ENCODE measurements around the gene EML1.

The EML1 gene

GRCh38 chr14:99888149-99888548, 94.9 kb downstream of the EML1 start:
- H3K56ac ChIP-seq (ENCODE audit: low read length) = no peak overlapping the region
- H3K79me2 ChIP-seq (ENCODE audit: control insufficient read depth, insufficient read depth, low read length) = no peaks in the 10 kb centered on the region
- H2BK5ac ChIP-seq (ENCODE audit: low read length) = no peak overlapping the region
- no peaks in the 10 kb centered on the region for H3K27me3 ChIP-seq (ENCODE audit: insufficient read depth, low read length, poor library complexity)
- H3K9ac ChIP-seq (ENCODE audit: low read length) = no peak overlapping the region
- DNase-seq = no peak
- no CpG with 5 or more reads among the region's 5 CpGs for WGBS (ENCODE audit: extremely low coverage, insufficient coverage, low lambda C conversion rate)
- no peak overlapping the region for H3K27ac ChIP-seq (ENCODE audit: low read depth, low read length)
- H3K4ac ChIP-seq (ENCODE audit: low read depth, low read length) = no peak overlapping the region
- no peak overlapping the region for H4K5ac ChIP-seq (ENCODE audit: low read length)
- H3K79me1 ChIP-seq (ENCODE audit: low read length) = no peaks in the 10 kb centered on the region
- H3K36me3 ChIP-seq (ENCODE audit: control insufficient read depth, insufficient read depth, low read length) = no peaks in the 10 kb centered on the region
- no peaks in the 10 kb centered on the region for H3K4me1 ChIP-seq (ENCODE audit: control insufficient read depth, low read depth, low read length)
- no peak overlapping the region for H3K18ac ChIP-seq (ENCODE audit: low read length)
- no peak overlapping the region for H3K23ac ChIP-seq (ENCODE audit: low read length)
- H2BK120ac ChIP-seq (ENCODE audit: low read depth, low read length) = no peak overlapping the region
- no peak overlapping the region for H4K8ac ChIP-seq (ENCODE audit: low read depth, low read length)
- H2BK15ac ChIP-seq (replicated peaks; ENCODE audit: low read depth) = no peak overlapping the region
- H3K4me3 ChIP-seq (ENCODE audit: low read length) = no peak overlapping the region
- no peak overlapping the region for H2AK5ac ChIP-seq (ENCODE audit: low read length)
- H3K4me2 ChIP-seq (ENCODE audit: low read length) = no peak overlapping the region

- Histone ChIP-seq H3K56ac (ENCODE audit: low read length) (no peak overlapping the region), H2BK15ac (replicated peaks; ENCODE audit: low read depth) (no peak overlapping the region), H4K5ac (ENCODE audit: low read length) (no peak overlapping the region), H3K4ac (ENCODE audit: low read depth, low read length) (no peak overlapping the region), H3K9ac (ENCODE audit: low read length) (no peak overlapping the region), H3K4me2 (ENCODE audit: low read length) (no peak overlapping the region), H2BK5ac (ENCODE audit: low read length) (no peak overlapping the region), H3K18ac (ENCODE audit: low read length) (no peak overlapping the region), H3K27me3 (ENCODE audit: insufficient read depth, low read length, poor library complexity) (no peaks in the 10 kb centered on the region), H2AK5ac (ENCODE audit: low read length) (no peak overlapping the region), H3K79me1 (ENCODE audit: low read length) (no peaks in the 10 kb centered on the region), H3K4me1 (ENCODE audit: control insufficient read depth, low read depth, low read length) (no peaks in the 10 kb centered on the region), H3K4me3 (ENCODE audit: low read length) (no peak overlapping the region), H3K27ac (ENCODE audit: low read depth, low read length) (no peak overlapping the region), H2BK120ac (ENCODE audit: low read depth, low read length) (no peak overlapping the region), H3K79me2 (ENCODE audit: control insufficient read depth, insufficient read depth, low read length) (no peaks in the 10 kb centered on the region), H3K23ac (ENCODE audit: low read length) (no peak overlapping the region), H4K8ac (ENCODE audit: low read depth, low read length) (no peak overlapping the region), H3K36me3 (ENCODE audit: control insufficient read depth, insufficient read depth, low read length) (no peaks in the 10 kb centered on the region)
- no CpG with 5 or more reads among the region's 11 CpGs for WGBS (ENCODE audit: extremely low coverage, insufficient coverage, low lambda C conversion rate)
- DNase-seq = peak; percentile 31
These were observed 96.1 kb downstream of the EML1 start for GRCh38 chr14:99889268-99889667.

GRCh38 chr14:99891266-99891665, 98.1 kb downstream of the EML1 start:
- Histone ChIP-seq H3K27ac (ENCODE audit: low read depth, low read length) (no peak overlapping the region), H3K23ac (ENCODE audit: low read length) (no peak overlapping the region), H3K4me1 (ENCODE audit: control insufficient read depth, low read depth, low read length) (no peaks in the 10 kb centered on the region), H3K18ac (ENCODE audit: low read length) (no peak overlapping the region), H3K36me3 (ENCODE audit: control insufficient read depth, insufficient read depth, low read length) (no peaks in the 10 kb centered on the region), H2BK5ac (ENCODE audit: low read length) (no peak overlapping the region), H3K79me1 (ENCODE audit: low read length) (no peaks in the 10 kb centered on the region), H3K4me3 (ENCODE audit: low read length) (no peak overlapping the region), H2BK120ac (ENCODE audit: low read depth, low read length) (no peak overlapping the region), H3K4me2 (ENCODE audit: low read length) (no peak overlapping the region), H2BK15ac (replicated peaks; ENCODE audit: low read depth) (no peak overlapping the region), H3K27me3 (ENCODE audit: insufficient read depth, low read length, poor library complexity) (no peaks in the 10 kb centered on the region), H3K9ac (ENCODE audit: low read length) (no peak overlapping the region), H3K56ac (ENCODE audit: low read length) (no peak overlapping the region), H4K5ac (ENCODE audit: low read length) (no peak overlapping the region), H3K79me2 (ENCODE audit: control insufficient read depth, insufficient read depth, low read length) (no peaks in the 10 kb centered on the region), H3K4ac (ENCODE audit: low read depth, low read length) (no peak overlapping the region), H4K8ac (ENCODE audit: low read depth, low read length) (no peak overlapping the region), H2AK5ac (ENCODE audit: low read length) (no peak overlapping the region)
- WGBS (ENCODE audit: extremely low coverage, insufficient coverage, low lambda C conversion rate) = no CpG with 5 or more reads among the region's 2 CpGs
- no peak for DNase-seq

- no peaks in the 10 kb centered on the region for H3K79me2 ChIP-seq (ENCODE audit: control insufficient read depth, insufficient read depth, low read length)
- no peak overlapping the region for H3K4me3 ChIP-seq (ENCODE audit: low read length)
- no CpG with 5 or more reads among the region's 10 CpGs for WGBS (ENCODE audit: extremely low coverage, insufficient coverage, low lambda C conversion rate)
- H3K4me2 ChIP-seq (ENCODE audit: low read length) = no peak overlapping the region
- no peak overlapping the region for H4K8ac ChIP-seq (ENCODE audit: low read depth, low read length)
- H2BK120ac ChIP-seq (ENCODE audit: low read depth, low read length) = no peak overlapping the region
- no peak overlapping the region for H2AK5ac ChIP-seq (ENCODE audit: low read length)
- no peak overlapping the region for H3K27ac ChIP-seq (ENCODE audit: low read depth, low read length)
- H3K4ac ChIP-seq (ENCODE audit: low read depth, low read length) = no peak overlapping the region
- H3K36me3 ChIP-seq (ENCODE audit: control insufficient read depth, insufficient read depth, low read length) = no peaks in the 10 kb centered on the region
- no peak overlapping the region for H4K5ac ChIP-seq (ENCODE audit: low read length)
- H3K4me1 ChIP-seq (ENCODE audit: control insufficient read depth, low read depth, low read length) = no peaks in the 10 kb centered on the region
- no peak for DNase-seq
- no peak overlapping the region for H3K56ac ChIP-seq (ENCODE audit: low read length)
- H3K9ac ChIP-seq (ENCODE audit: low read length) = no peak overlapping the region
- no peaks in the 10 kb centered on the region for H3K79me1 ChIP-seq (ENCODE audit: low read length)
- H2BK15ac ChIP-seq (replicated peaks; ENCODE audit: low read depth) = no peak overlapping the region
- no peaks in the 10 kb centered on the region for H3K27me3 ChIP-seq (ENCODE audit: insufficient read depth, low read length, poor library complexity)
- no peak overlapping the region for H3K23ac ChIP-seq (ENCODE audit: low read length)
- no peak overlapping the region for H2BK5ac ChIP-seq (ENCODE audit: low read length)
- no peak overlapping the region for H3K18ac ChIP-seq (ENCODE audit: low read length)
These were observed 98.7 kb downstream of the EML1 start for GRCh38 chr14:99891900-99892299.

- Histone ChIP-seq H2BK5ac (ENCODE audit: low read length) (no peak overlapping the region), H3K4me1 (ENCODE audit: control insufficient read depth, low read depth, low read length) (no peaks in the 10 kb centered on the region), H2BK120ac (ENCODE audit: low read depth, low read length) (no peak overlapping the region), H3K27ac (ENCODE audit: low read depth, low read length) (no peak overlapping the region), H3K79me1 (ENCODE audit: low read length) (no peaks in the 10 kb centered on the region), H3K18ac (ENCODE audit: low read length) (no peak overlapping the region), H4K8ac (ENCODE audit: low read depth, low read length) (no peak overlapping the region), H3K79me2 (ENCODE audit: control insufficient read depth, insufficient read depth, low read length) (no peaks in the 10 kb centered on the region), H4K5ac (ENCODE audit: low read length) (no peak overlapping the region), H3K23ac (ENCODE audit: low read length) (no peak overlapping the region), H2BK15ac (replicated peaks; ENCODE audit: low read depth) (no peak overlapping the region), H3K9ac (ENCODE audit: low read length) (no peak overlapping the region), H3K4ac (ENCODE audit: low read depth, low read length) (no peak overlapping the region), H3K27me3 (ENCODE audit: insufficient read depth, low read length, poor library complexity) (no peaks in the 10 kb centered on the region), H3K4me3 (ENCODE audit: low read length) (no peak overlapping the region), H3K4me2 (ENCODE audit: low read length) (no peak overlapping the region), H3K56ac (ENCODE audit: low read length) (no peak overlapping the region), H3K36me3 (ENCODE audit: control insufficient read depth, insufficient read depth, low read length) (no peaks in the 10 kb centered on the region), H2AK5ac (ENCODE audit: low read length) (no peak overlapping the region)
- no peak for DNase-seq
- WGBS (ENCODE audit: extremely low coverage, insufficient coverage, low lambda C conversion rate) = no CpG with 5 or more reads among the region's 2 CpGs
These were observed 99.2 kb downstream of the EML1 start for GRCh38 chr14:99892406-99892805.

- Histone ChIP-seq H3K23ac (ENCODE audit: low read length) (no peak overlapping the region), H3K9ac (ENCODE audit: low read length) (no peak overlapping the region), H2AK5ac (ENCODE audit: low read length) (no peak overlapping the region), H4K5ac (ENCODE audit: low read length) (no peak overlapping the region), H4K8ac (ENCODE audit: low read depth, low read length) (no peak overlapping the region), H3K4ac (ENCODE audit: low read depth, low read length) (no peak overlapping the region), H2BK120ac (ENCODE audit: low read depth, low read length) (no peak overlapping the region), H3K18ac (ENCODE audit: low read length) (no peak overlapping the region), H3K4me1 (ENCODE audit: control insufficient read depth, low read depth, low read length) (no peaks in the 10 kb centered on the region), H3K36me3 (ENCODE audit: control insufficient read depth, insufficient read depth, low read length) (no peaks in the 10 kb centered on the region), H3K27me3 (ENCODE audit: insufficient read depth, low read length, poor library complexity) (no peaks in the 10 kb centered on the region), H3K56ac (ENCODE audit: low read length) (no peak overlapping the region), H2BK5ac (ENCODE audit: low read length) (no peak overlapping the region), H3K27ac (ENCODE audit: low read depth, low read length) (no peak overlapping the region), H3K79me2 (ENCODE audit: control insufficient read depth, insufficient read depth, low read length) (no peaks in the 10 kb centered on the region), H3K4me2 (ENCODE audit: low read length) (no peak overlapping the region), H2BK15ac (replicated peaks; ENCODE audit: low read depth) (no peak overlapping the region), H3K4me3 (ENCODE audit: low read length) (no peak overlapping the region), H3K79me1 (ENCODE audit: low read length) (no peaks in the 10 kb centered on the region)
- no CpG with 5 or more reads among the region's 3 CpGs for WGBS (ENCODE audit: extremely low coverage, insufficient coverage, low lambda C conversion rate)
- DNase-seq = no peak
These were observed 103.1 kb downstream of the EML1 start for GRCh38 chr14:99896361-99896760.
